SW 1271 (cell line): ENCODE data around the gene ACTL6B.
"Not testable (repeated sequence)": the region's sequence is repeated elsewhere in the genome, so short reads cannot be mapped to it uniquely, and the experiment has no call there.

ENCODE experiments used
- DNase-seq, 2 experiments: peaks; one replicate each; lab custom pipeline; 2025; lab: John Stamatoyannopoulos, UW

ACTL6B gene

GRCh38 chr7:100655908-100656674, at the start of gene ACTL6B:
ACTL6B (minus strand) TSS chr7:100656448; CDS start chr7:100656354, 94 bp downstream.
- DNase-seq: no peak

GRCh38 chr7:100705320-100705752, 49.1 kb upstream of the ACTL6B start:
- DNase-seq: peak in 1 of 2 experiments; percentile 84

- DNase-seq: not testable (repeated sequence)
These were observed 44.8 kb upstream of the ACTL6B start for GRCh38 chr7:100701089-100701488.

GRCh38 chr7:100699018-100699417, 42.8 kb upstream of the ACTL6B start:
- DNase-seq: no peak

GRCh38 chr7:100696123-100696521, 39.9 kb upstream of the ACTL6B start:
- no peak for DNase-seq

- DNase-seq: peak in 1 of 2 experiments; percentile 42
These were observed 38.0 kb upstream of the ACTL6B start, which contains the start of gene GIGYF1 for GRCh38 chr7:100694098-100694745. GIGYF1 (minus strand) TSS chr7:100694250; CDS start chr7:100688238, 6,012 bp downstream.

- no peak for DNase-seq
These were observed 37.3 kb upstream of the ACTL6B start for GRCh38 chr7:100693312-100694097.

- DNase-seq: no peak
These were observed 36.3 kb upstream of the ACTL6B start for GRCh38 chr7:100692578-100692961.

GRCh38 chr7:100691676-100692577, 35.7 kb upstream of the ACTL6B start:
- peak in 1 of 2 experiments; percentile 19 for DNase-seq

GRCh38 chr7:100689230-100690135, 33.2 kb upstream of the ACTL6B start:
- no peak for DNase-seq

- DNase-seq: no peak
These were observed 32.1 kb upstream of the ACTL6B start for GRCh38 chr7:100688326-100688860.

- DNase-seq: no peak
These were observed 31.6 kb upstream of the ACTL6B start for GRCh38 chr7:100687751-100688300.

- no peak for DNase-seq
These were observed 31.0 kb upstream of the ACTL6B start for GRCh38 chr7:100687261-100687660.

- DNase-seq: no peak
These were observed 30.6 kb upstream of the ACTL6B start for GRCh38 chr7:100686822-100687211.

- no peak for DNase-seq
These were observed 30.1 kb upstream of the ACTL6B start for GRCh38 chr7:100686201-100686821.

- no peak for DNase-seq
These were observed 29.4 kb upstream of the ACTL6B start for GRCh38 chr7:100685631-100686145.

GRCh38 chr7:100685049-100685605, 28.9 kb upstream of the ACTL6B start:
- no peak for DNase-seq

GRCh38 chr7:100684534-100685042, 28.3 kb upstream of the ACTL6B start:
- DNase-seq: no peak
